HUES64 (cell line): ENCODE measurements around the gene RYR2.

Source experiments
- H3K27ac ChIP-seq: 2 replicates; pipeline ENCODE4 v1.7.0; 2013; ENCODE audit warnings: low read depth, low read length, inconsistent platforms
- H3K27me3 ChIP-seq: 2 replicates; pipeline ENCODE4 v1.6.1; 2013; ENCODE audit warnings: mild to moderate bottlenecking, low read length; ENCODE audit not compliant: insufficient read depth
- H3K36me3 ChIP-seq: 2 replicates; pipeline ENCODE4 v1.6.1; 2013; ENCODE audit warnings: mild to moderate bottlenecking, low read length; ENCODE audit not compliant: insufficient read depth
- H3K4me1 ChIP-seq: 2 replicates; pipeline ENCODE4 v1.6.1; 2013; ENCODE audit warnings: mild to moderate bottlenecking, low read length, moderate library complexity; ENCODE audit not compliant: insufficient read depth
- H3K4me3 ChIP-seq: 2 replicates; pipeline ENCODE4 v1.5.1; 2013; ENCODE audit warnings: mild to moderate bottlenecking, low read length, moderate library complexity
- H3K9ac ChIP-seq: 2 replicates; pipeline ENCODE4 v1.6.1; 2013; ENCODE audit warnings: mild to moderate bottlenecking, low read depth, low read length
- H3K9me3 ChIP-seq: 2 replicates; pipeline ENCODE4 v1.6.1; 2013; ENCODE audit warnings: low read depth, low read length; ENCODE audit not compliant: insufficient read depth
- WGBS: fragments of 150-250, 120-280 bp; methylation state at CpG from one replicate; pipeline ENCODE4 v1.1.7; 2013; ENCODE audit warnings: missing lambda C conversion rate; 5-methylcytosine and 5-hydroxymethylcytosine counted together

Gene RYR2

GRCh38 chr1:237032029-237032428 lies 10.0 kb upstream of the RYR2 start:
- Histone ChIP-seq H3K4me1 (peaks cover 28% of the 10 kb centered on the region), H3K9me3 (no peaks in the 10 kb centered on the region), H3K36me3 (no peaks in the 10 kb centered on the region), H3K9ac (peak overlapping the region; percentile 0; the same call in 1 of the 2 replicates), H3K27ac (peak overlapping the region; percentile 14; the same call in 1 of the 2 replicates), H3K27me3 (no peaks in the 10 kb centered on the region), H3K4me3 (no peak overlapping the region)
- 20% methylated on average over 5 of the region's 7 CpGs for WGBS

GRCh38 chr1:237033061-237033460 lies 8.9 kb upstream of the RYR2 start:
- Histone ChIP-seq H3K27me3 (no peaks in the 10 kb centered on the region; the same call in 1 of the 2 replicates), H3K4me1 (peaks cover 22% of the 10 kb centered on the region), H3K9ac (no peak overlapping the region), H3K4me3 (no peak overlapping the region), H3K36me3 (no peaks in the 10 kb centered on the region), H3K9me3 (no peaks in the 10 kb centered on the region), H3K27ac (no peak overlapping the region)
- 94% methylated on average over 4 of the region's 4 CpGs for WGBS

GRCh38 chr1:237033804-237034203 lies 8.2 kb upstream of the RYR2 start:
- WGBS: 86% methylated on average over 2 of the region's 4 CpGs
- H3K9me3 ChIP-seq: no peaks in the 10 kb centered on the region
- H3K36me3 ChIP-seq: no peaks in the 10 kb centered on the region
- H3K9ac ChIP-seq: no peak overlapping the region
- H3K27ac ChIP-seq: no peak overlapping the region
- no peak overlapping the region for H3K4me3 ChIP-seq
- peaks cover 22% of the 10 kb centered on the region for H3K4me1 ChIP-seq
- no peaks in the 10 kb centered on the region; the same call in 1 of the 2 replicates for H3K27me3 ChIP-seq

GRCh38 chr1:237035759-237036158 lies 6.2 kb upstream of the RYR2 start:
- no peak overlapping the region for H3K9ac ChIP-seq
- 96% methylated on average over 1 of the region's 1 CpG for WGBS

GRCh38 chr1:237038211-237038610 lies 3.8 kb upstream of the RYR2 start:
- Histone ChIP-seq H3K27ac (no peak overlapping the region), H3K27me3 (peaks cover 28% of the 10 kb centered on the region), H3K4me3 (no peak overlapping the region), H3K9me3 (no peaks in the 10 kb centered on the region), H3K36me3 (no peaks in the 10 kb centered on the region), H3K4me1 (peaks cover 7% of the 10 kb centered on the region), H3K9ac (no peak overlapping the region)
- 91% methylated on average over 6 of the region's 6 CpGs for WGBS

More at GRCh38 chr1:237035759-237036158, 6.2 kb upstream of the RYR2 start:
- H3K4me1 ChIP-seq: peaks cover 22% of the 10 kb centered on the region
- H3K4me3 ChIP-seq: no peak overlapping the region
- no peaks in the 10 kb centered on the region for H3K36me3 ChIP-seq
- peaks cover 8% of the 10 kb centered on the region for H3K27me3 ChIP-seq
- no peak overlapping the region for H3K27ac ChIP-seq
- H3K9me3 ChIP-seq: no peaks in the 10 kb centered on the region

- Histone ChIP-seq H3K4me3 (no peak overlapping the region), H3K4me1 (peaks cover 29% of the 10 kb centered on the region), H3K9ac (no peak overlapping the region), H3K27ac (no peak overlapping the region), H3K9me3 (no peaks in the 10 kb centered on the region), H3K36me3 (no peaks in the 10 kb centered on the region), H3K27me3 (peaks cover 47% of the 10 kb centered on the region)
- 89% methylated on average over 8 of the region's 10 CpGs for WGBS
Observed at GRCh38 chr1:237040823-237041222, 1.2 kb upstream of the RYR2 start.

- no peak overlapping the region for H3K9ac ChIP-seq
- 49% methylated on average over 7 of the region's 7 CpGs for WGBS
- no peak overlapping the region for H3K27ac ChIP-seq
- no peaks in the 10 kb centered on the region for H3K9me3 ChIP-seq
- H3K27me3 ChIP-seq: peaks cover 47% of the 10 kb centered on the region
- H3K36me3 ChIP-seq: no peaks in the 10 kb centered on the region
- H3K4me1 ChIP-seq: peaks cover 35% of the 10 kb centered on the region
- H3K4me3 ChIP-seq: peak overlapping the region; percentile 45
Observed at GRCh38 chr1:237041461-237041794, 556 bp upstream of the RYR2 start.

- Histone ChIP-seq H3K36me3 (no peaks in the 10 kb centered on the region), H3K9me3 (no peaks in the 10 kb centered on the region), H3K27me3 (peaks cover 47% of the 10 kb centered on the region), H3K27ac (no peak overlapping the region), H3K4me3 (peak overlapping the region; percentile 67), H3K9ac (peak overlapping the region; percentile 39; the same call in 1 of the 2 replicates), H3K4me1 (peaks cover 37% of the 10 kb centered on the region)
- WGBS: under 1% methylated on average over 41 of the region's 41 CpGs
Observed at GRCh38 chr1:237042526-237042891, 525 bp downstream of the RYR2 start.

- 1% methylated on average over 55 of the region's 55 CpGs for WGBS
Observed at GRCh38 chr1:237042892-237043576, 1.1 kb downstream of the RYR2 start.

GRCh38 chr1:237043846-237044636 lies 2.1 kb downstream of the RYR2 start:
- H3K27me3 ChIP-seq: peaks cover 47% of the 10 kb centered on the region

More at GRCh38 chr1:237042892-237043576, 1.1 kb downstream of the RYR2 start:
- H3K36me3 ChIP-seq: no peaks in the 10 kb centered on the region
- no peaks in the 10 kb centered on the region for H3K9me3 ChIP-seq
- H3K27me3 ChIP-seq: peaks cover 47% of the 10 kb centered on the region
- no peak overlapping the region for H3K27ac ChIP-seq
- H3K9ac ChIP-seq: 0 out of 2 replicates have a peak overlapping the region, but pooled peaks have one; percentile 39
- peak overlapping the region; percentile 67 for H3K4me3 ChIP-seq
- peaks cover 37% of the 10 kb centered on the region for H3K4me1 ChIP-seq

GRCh38 chr1:237045278-237046016 lies 3.5 kb downstream of the RYR2 start:
- 11% methylated on average over 1 of the region's 3 CpGs for WGBS
- H3K9me3 ChIP-seq: no peaks in the 10 kb centered on the region
- H3K27me3 ChIP-seq: peaks cover 42% of the 10 kb centered on the region
- no peak overlapping the region for H3K9ac ChIP-seq
- H3K27ac ChIP-seq: no peak overlapping the region
- peak overlapping the region; percentile 67; the same call in 1 of the 2 replicates for H3K4me3 ChIP-seq
- H3K4me1 ChIP-seq: peaks cover 46% of the 10 kb centered on the region
- no peaks in the 10 kb centered on the region for H3K36me3 ChIP-seq

More at GRCh38 chr1:237043846-237044636, 2.1 kb downstream of the RYR2 start:
- Histone ChIP-seq H3K36me3 (no peaks in the 10 kb centered on the region), H3K9ac (no peak overlapping the region), H3K4me3 (peak overlapping the region; percentile 67), H3K4me1 (peaks cover 37% of the 10 kb centered on the region), H3K9me3 (no peaks in the 10 kb centered on the region), H3K27ac (no peak overlapping the region)
- WGBS: 10% methylated on average over 13 of the region's 14 CpGs
